H1 (cell line): ENCODE data around the gene PRX. TPM values are rescaled to one million over a fixed set of nuclear protein-coding genes. Genes with fewer than 3 reads are reported as not detected.

ENCODE experiments used
- EP300 ChIP-seq, 2 experiments: IDR thresholded peaks; 1 replicate in 1 of 2; 2 replicates in 1 of 2; pipeline ENCODE4 v1.6.1; 2011 to 2012; ENCODE audit warnings: low read depth in 2 of 2, low read length in 2 of 2, mild to moderate bottlenecking in 2 of 2, borderline replicate concordance in 1 of 2, inconsistent platforms in 1 of 2, moderate library complexity in 1 of 2
- GTF2F1 ChIP-seq: IDR thresholded peaks from 2 replicates; pipeline ENCODE4 v1.6.1; 2012; ENCODE audit warnings: low read depth, low read length, improper control_type of control experiment, borderline replicate concordance
- KDM5A ChIP-seq: fragments of 200-600 bp; IDR thresholded peaks from 2 replicates; pipeline ENCODE4 v1.7.1; 2012; ENCODE audit warnings: mild to moderate bottlenecking, low read length, inconsistent platforms, mixed read lengths
- SP2 ChIP-seq: IDR thresholded peaks from 2 replicates; pipeline ENCODE4 v1.6.1; 2012; ENCODE audit warnings: mild to moderate bottlenecking, low read length, inconsistent platforms
- SP4 ChIP-seq: IDR thresholded peaks from 2 replicates; pipeline ENCODE4 v1.6.1; 2012; ENCODE audit warnings: low read length, inconsistent platforms
- TAF1 ChIP-seq: IDR thresholded peaks from 2 replicates; pipeline ENCODE4 v1.6.1; 2011; ENCODE audit warnings: mild to moderate bottlenecking, low read depth, low read length
- YY1 ChIP-seq: IDR thresholded peaks from 2 replicates; pipeline ENCODE4 v1.6.1; 2011; ENCODE audit warnings: low read depth, mild to moderate bottlenecking, low read length
- polyA plus RNA-seq, 7 experiments: library from polyadenylated mRNA; depleted of rRNA in 3 of 7; stranded (reverse) in 5 of 7; unstranded in 2 of 7; fragments of >200 nt in 5 of 7; fragments of 200-250 nt in 2 of 7; gene quantifications; 1 replicate in 5 of 7; 2 replicates in 1 of 7; 4 replicates in 1 of 7; pipeline versions ENCODE4 v1.2.1 to v1.2.3, GENCODE V29; 2011 to 2013; ENCODE audit warnings: missing spikeins in 2 of 7, mixed read lengths in 2 of 7
- total RNA-seq: library from RNA; stranded (reverse); fragmentation: NEBNext Ultra II Directional; extraction: Animal tissue kit (Norgen Biotek cat#: 25700); gene quantifications from 2 replicates; pipeline ENCODE4 v1.2.1, GENCODE V29; 2021
- TF ChIP-seq, protein P1 (sequence below): fragments of 300-600 bp; sonication (generic); IDR thresholded peaks from 2 replicates; pipeline ENCODE4 v1.7.1; 2012; ENCODE audit warnings: low read length, moderate library complexity, mild to moderate bottlenecking, inconsistent platforms; ENCODE audit not compliant: insufficient replicate concordance
- TF ChIP-seq, protein P2 (sequence below): IDR thresholded peaks from 2 replicates; pipeline ENCODE4 v1.6.1; 2011; ENCODE audit warnings: low read depth, mild to moderate bottlenecking, low read length; ENCODE audit not compliant: insufficient read depth

PRX gene
- total and polyA plus RNA-seq, 2 of the 8 experiments (the other 6 are each of a cell fraction or from before 2014, with no cell fraction given) = 2.8 to 5.8 TPM

DNA sequence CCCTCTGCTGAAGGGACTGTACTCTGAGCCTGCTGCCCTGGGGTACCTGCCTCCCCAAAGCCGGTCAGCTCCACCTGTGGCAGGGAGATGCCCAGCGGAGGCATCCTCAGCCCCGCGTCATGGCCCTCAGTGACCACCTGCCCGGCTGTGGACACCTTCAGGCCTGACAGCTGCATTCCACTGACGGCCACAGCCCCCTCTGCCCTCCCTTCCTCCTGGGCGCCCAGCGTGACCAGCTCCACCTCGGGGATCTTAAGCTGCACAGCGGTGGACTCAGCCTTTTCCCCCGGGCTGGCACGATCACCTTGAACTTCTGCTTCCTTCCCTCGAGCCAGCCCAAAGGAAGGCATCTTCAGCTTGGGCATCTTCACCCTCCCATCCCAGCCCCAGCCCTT, 18.4 kb downstream of the PRX start (continued):
- TF ChIP-seq, protein P1, sequence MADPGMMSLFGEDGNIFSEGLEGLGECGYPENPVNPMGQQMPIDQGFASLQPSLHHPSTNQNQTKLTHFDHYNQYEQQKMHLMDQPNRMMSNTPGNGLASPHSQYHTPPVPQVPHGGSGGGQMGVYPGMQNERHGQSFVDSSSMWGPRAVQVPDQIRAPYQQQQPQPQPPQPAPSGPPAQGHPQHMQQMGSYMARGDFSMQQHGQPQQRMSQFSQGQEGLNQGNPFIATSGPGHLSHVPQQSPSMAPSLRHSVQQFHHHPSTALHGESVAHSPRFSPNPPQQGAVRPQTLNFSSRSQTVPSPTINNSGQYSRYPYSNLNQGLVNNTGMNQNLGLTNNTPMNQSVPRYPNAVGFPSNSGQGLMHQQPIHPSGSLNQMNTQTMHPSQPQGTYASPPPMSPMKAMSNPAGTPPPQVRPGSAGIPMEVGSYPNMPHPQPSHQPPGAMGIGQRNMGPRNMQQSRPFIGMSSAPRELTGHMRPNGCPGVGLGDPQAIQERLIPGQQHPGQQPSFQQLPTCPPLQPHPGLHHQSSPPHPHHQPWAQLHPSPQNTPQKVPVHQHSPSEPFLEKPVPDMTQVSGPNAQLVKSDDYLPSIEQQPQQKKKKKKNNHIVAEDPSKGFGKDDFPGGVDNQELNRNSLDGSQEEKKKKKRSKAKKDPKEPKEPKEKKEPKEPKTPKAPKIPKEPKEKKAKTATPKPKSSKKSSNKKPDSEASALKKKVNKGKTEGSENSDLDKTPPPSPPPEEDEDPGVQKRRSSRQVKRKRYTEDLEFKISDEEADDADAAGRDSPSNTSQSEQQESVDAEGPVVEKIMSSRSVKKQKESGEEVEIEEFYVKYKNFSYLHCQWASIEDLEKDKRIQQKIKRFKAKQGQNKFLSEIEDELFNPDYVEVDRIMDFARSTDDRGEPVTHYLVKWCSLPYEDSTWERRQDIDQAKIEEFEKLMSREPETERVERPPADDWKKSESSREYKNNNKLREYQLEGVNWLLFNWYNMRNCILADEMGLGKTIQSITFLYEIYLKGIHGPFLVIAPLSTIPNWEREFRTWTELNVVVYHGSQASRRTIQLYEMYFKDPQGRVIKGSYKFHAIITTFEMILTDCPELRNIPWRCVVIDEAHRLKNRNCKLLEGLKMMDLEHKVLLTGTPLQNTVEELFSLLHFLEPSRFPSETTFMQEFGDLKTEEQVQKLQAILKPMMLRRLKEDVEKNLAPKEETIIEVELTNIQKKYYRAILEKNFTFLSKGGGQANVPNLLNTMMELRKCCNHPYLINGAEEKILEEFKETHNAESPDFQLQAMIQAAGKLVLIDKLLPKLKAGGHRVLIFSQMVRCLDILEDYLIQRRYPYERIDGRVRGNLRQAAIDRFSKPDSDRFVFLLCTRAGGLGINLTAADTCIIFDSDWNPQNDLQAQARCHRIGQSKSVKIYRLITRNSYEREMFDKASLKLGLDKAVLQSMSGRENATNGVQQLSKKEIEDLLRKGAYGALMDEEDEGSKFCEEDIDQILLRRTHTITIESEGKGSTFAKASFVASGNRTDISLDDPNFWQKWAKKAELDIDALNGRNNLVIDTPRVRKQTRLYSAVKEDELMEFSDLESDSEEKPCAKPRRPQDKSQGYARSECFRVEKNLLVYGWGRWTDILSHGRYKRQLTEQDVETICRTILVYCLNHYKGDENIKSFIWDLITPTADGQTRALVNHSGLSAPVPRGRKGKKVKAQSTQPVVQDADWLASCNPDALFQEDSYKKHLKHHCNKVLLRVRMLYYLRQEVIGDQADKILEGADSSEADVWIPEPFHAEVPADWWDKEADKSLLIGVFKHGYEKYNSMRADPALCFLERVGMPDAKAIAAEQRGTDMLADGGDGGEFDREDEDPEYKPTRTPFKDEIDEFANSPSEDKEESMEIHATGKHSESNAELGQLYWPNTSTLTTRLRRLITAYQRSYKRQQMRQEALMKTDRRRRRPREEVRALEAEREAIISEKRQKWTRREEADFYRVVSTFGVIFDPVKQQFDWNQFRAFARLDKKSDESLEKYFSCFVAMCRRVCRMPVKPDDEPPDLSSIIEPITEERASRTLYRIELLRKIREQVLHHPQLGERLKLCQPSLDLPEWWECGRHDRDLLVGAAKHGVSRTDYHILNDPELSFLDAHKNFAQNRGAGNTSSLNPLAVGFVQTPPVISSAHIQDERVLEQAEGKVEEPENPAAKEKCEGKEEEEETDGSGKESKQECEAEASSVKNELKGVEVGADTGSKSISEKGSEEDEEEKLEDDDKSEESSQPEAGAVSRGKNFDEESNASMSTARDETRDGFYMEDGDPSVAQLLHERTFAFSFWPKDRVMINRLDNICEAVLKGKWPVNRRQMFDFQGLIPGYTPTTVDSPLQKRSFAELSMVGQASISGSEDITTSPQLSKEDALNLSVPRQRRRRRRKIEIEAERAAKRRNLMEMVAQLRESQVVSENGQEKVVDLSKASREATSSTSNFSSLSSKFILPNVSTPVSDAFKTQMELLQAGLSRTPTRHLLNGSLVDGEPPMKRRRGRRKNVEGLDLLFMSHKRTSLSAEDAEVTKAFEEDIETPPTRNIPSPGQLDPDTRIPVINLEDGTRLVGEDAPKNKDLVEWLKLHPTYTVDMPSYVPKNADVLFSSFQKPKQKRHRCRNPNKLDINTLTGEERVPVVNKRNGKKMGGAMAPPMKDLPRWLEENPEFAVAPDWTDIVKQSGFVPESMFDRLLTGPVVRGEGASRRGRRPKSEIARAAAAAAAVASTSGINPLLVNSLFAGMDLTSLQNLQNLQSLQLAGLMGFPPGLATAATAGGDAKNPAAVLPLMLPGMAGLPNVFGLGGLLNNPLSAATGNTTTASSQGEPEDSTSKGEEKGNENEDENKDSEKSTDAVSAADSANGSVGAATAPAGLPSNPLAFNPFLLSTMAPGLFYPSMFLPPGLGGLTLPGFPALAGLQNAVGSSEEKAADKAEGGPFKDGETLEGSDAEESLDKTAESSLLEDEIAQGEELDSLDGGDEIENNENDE = no peak
- TF ChIP-seq YY1 = no peak
- no peak for TF ChIP-seq SP4
- no peak for TF ChIP-seq EP300 (IDR thresholded peaks at IDR 0.05; ENCODE audit: borderline replicate concordance in 1 of 2, low read depth in 2 of 2, low read length in 2 of 2)
- TF ChIP-seq KDM5A = no peak
- no peak for TF ChIP-seq TAF1
- TF ChIP-seq GTF2F1 = no peak
- TF ChIP-seq, protein P2, sequence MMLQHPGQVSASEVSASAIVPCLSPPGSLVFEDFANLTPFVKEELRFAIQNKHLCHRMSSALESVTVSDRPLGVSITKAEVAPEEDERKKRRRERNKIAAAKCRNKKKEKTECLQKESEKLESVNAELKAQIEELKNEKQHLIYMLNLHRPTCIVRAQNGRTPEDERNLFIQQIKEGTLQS = no peak
- no peak for TF ChIP-seq SP2
- TF ChIP-seq, all 59 proteins: peak for 0
